GM23338 (cell line): ENCODE results near the gene TBL1XR1. TPM values are rescaled to one million over a fixed set of nuclear protein-coding genes. Genes with fewer than 3 reads are reported as not detected.

Experiments
- ATAC-seq: fragments of 200-7000 bp; cut with Tn5 transposase; 3 replicates; pipeline ENCODE4 v1.9.1; 2020
- DNase-seq: peaks from one replicate; pipeline ENCODE4 v3.0.0-alpha.2; 2015; ENCODE audit warnings: low spot score
- H2AFZ ChIP-seq: fragments of 200-600 bp; sonication (generic); 2 replicates; pipeline ENCODE4 v1.8.0; 2016; ENCODE audit warnings: antibody characterized with exemption, mild to moderate bottlenecking, moderate library complexity
- H3F3A ChIP-seq: fragments of 200-600 bp; sonication (generic); replicated peaks from 2 replicates; pipeline ENCODE4 v1.8.0; 2017; ENCODE audit warnings: antibody characterized with exemption, mixed run types, low read depth
- H3K27ac ChIP-seq: fragments of 200-600 bp; sonication (generic); 2 replicates; pipeline ENCODE4 v1.6.1; 2016; ENCODE audit warnings: low read depth
- H3K27me3 ChIP-seq: fragments of 200-600 bp; sonication (generic); 2 replicates; pipeline ENCODE4 v1.8.0; 2016; ENCODE audit warnings: mild to moderate bottlenecking, mixed run types, moderate library complexity; ENCODE audit not compliant: insufficient read depth
- H3K36me3 ChIP-seq: fragments of 200-600 bp; sonication (generic); 2 replicates; pipeline ENCODE4 v1.8.0; 2016; ENCODE audit warnings: mild to moderate bottlenecking; ENCODE audit not compliant: insufficient read depth
- H3K4me1 ChIP-seq: fragments of 200-600 bp; sonication (generic); 2 replicates; pipeline ENCODE4 v1.8.0; 2016; ENCODE audit warnings: mild to moderate bottlenecking, moderate library complexity; ENCODE audit not compliant: insufficient read depth
- H3K4me2 ChIP-seq: fragments of 200-600 bp; sonication (generic); 2 replicates; pipeline ENCODE4 v1.7.1; 2017; ENCODE audit warnings: mixed run types
- H3K4me3 ChIP-seq: fragments of 200-600 bp; sonication (generic); 2 replicates; pipeline ENCODE4 v1.6.1; 2016; ENCODE audit warnings: mixed run types
- H3K79me2 ChIP-seq: fragments of 200-600 bp; sonication (generic); replicated peaks from 2 replicates; pipeline ENCODE4 v1.8.0; 2017; ENCODE audit warnings: mild to moderate bottlenecking; ENCODE audit not compliant: insufficient read depth
- H3K9me2 ChIP-seq: fragments of 200-600 bp; sonication (generic); 2 replicates; pipeline ENCODE4 v1.8.0; 2017; ENCODE audit not compliant: insufficient read depth
- H4K20me1 ChIP-seq: fragments of 200-600 bp; sonication (generic); replicated peaks from 2 replicates; pipeline ENCODE4 v1.8.0; 2017; ENCODE audit warnings: mild to moderate bottlenecking; ENCODE audit not compliant: insufficient read depth
- H3K27ac Mint-ChIP-seq: 2 replicates; pipeline ENCODE4 v1.8.0; 2020; ENCODE audit warnings: inconsistent platforms, mild to moderate bottlenecking, moderate library complexity, mixed read lengths
- H3K27me3 Mint-ChIP-seq: 3 replicates; pipeline ENCODE4 v1.8.0; 2022; ENCODE audit warnings: low read depth, mild to moderate bottlenecking, moderate library complexity, mixed read lengths, inconsistent platforms; ENCODE audit not compliant: insufficient read depth, poor library complexity
- H3K36me3 Mint-ChIP-seq: 3 replicates; pipeline ENCODE4 v1.8.0; 2021; ENCODE audit warnings: low read depth, mild to moderate bottlenecking, inconsistent platforms, moderate library complexity, mixed read lengths
- H3K4me1 Mint-ChIP-seq: 3 replicates; pipeline ENCODE4 v1.8.0; 2020; ENCODE audit warnings: mild to moderate bottlenecking, inconsistent platforms, mixed read lengths
- H3K4me3 Mint-ChIP-seq: 3 replicates; pipeline ENCODE4 v1.8.0; 2021; ENCODE audit warnings: moderate library complexity, mild to moderate bottlenecking, inconsistent platforms, mixed read lengths
- H3K9me3 Mint-ChIP-seq: 3 replicates; pipeline ENCODE4 v1.8.0; 2020; ENCODE audit warnings: moderate library complexity, mild to moderate bottlenecking, inconsistent platforms, mixed read lengths
- EZH2phosphoT487 ChIP-seq: fragments of 200-600 bp; sonication (generic); IDR thresholded peaks from one replicate; pipeline ENCODE4 v1.8.1; 2018; ENCODE audit warnings: antibody characterized with exemption; ENCODE audit not compliant: unreplicated experiment
- JUNB ChIP-seq: IDR thresholded peaks from one replicate; pipeline ENCODE4 v1.6.1; 2016; ENCODE audit warnings: antibody characterized with exemption; ENCODE audit not compliant: unreplicated experiment
- POLR2AphosphoS5 ChIP-seq: IDR thresholded peaks from 2 replicates; pipeline ENCODE4 v1.6.1; 2016; ENCODE audit warnings: antibody characterized with exemption, low read depth
- STAT1 ChIP-seq: IDR thresholded peaks from one replicate; pipeline ENCODE4 v1.6.1; 2016; ENCODE audit warnings: antibody characterized with exemption; ENCODE audit not compliant: unreplicated experiment
- ZNF114 ChIP-seq: fragments of 250-450 bp; sonication (Bioruptor Pico); IDR thresholded peaks from 2 replicates; pipeline ENCODE4 v1.5.0; 2020; ENCODE audit warnings: mild to moderate bottlenecking, moderate library complexity
- ZNF462 ChIP-seq: fragments of 250-450 bp; sonication (Bioruptor Pico); IDR thresholded peaks from 2 replicates; pipeline ENCODE4 v1.5.0; 2020; ENCODE audit warnings: mild to moderate bottlenecking, moderate library complexity
- polyA plus RNA-seq: library from polyadenylated mRNA; unstranded; fragments of >200 nt; fragmentation: Nextera tagmentation; extraction: Ambion mirVana; gene quantifications from 2 replicates; pipeline ENCODE4 v1.2.1, GENCODE V29; 2016
- total RNA-seq: library from RNA; depleted of rRNA; stranded (reverse); fragments of >200 nt; shearing (Covaris generic); gene quantifications from 2 replicates; pipeline ENCODE4 v1.2.3, GENCODE V29; 2014

The TBL1XR1 gene
- total and polyA plus RNA-seq, 2 experiments from 2014 or later = 49.6 to 122 TPM

- Histone ChIP-seq H4K20me1 (peaks cover 6% of the 10 kb centered on the region), H3K9me2 (no peaks in the 10 kb centered on the region), H2AFZ (no peak overlapping the region), H3K4me2 (peak overlapping the region; percentile 77), H3K4me1 (peaks cover 22% of the 10 kb centered on the region), H3K36me3 (no peaks in the 10 kb centered on the region), H3F3A (0 out of 2 replicates have a peak, but pooled peaks cover 6% of the 10 kb centered on the region), H3K79me2 (peaks cover 23% of the 10 kb centered on the region), H3K4me3 (peak overlapping the region; percentile 13; the same call in 1 of the 2 replicates), H3K27me3 (no peaks in the 10 kb centered on the region), H3K27ac (no peak overlapping the region)
- Mint-ChIP-seq H3K36me3 (peaks cover 15% of the 10 kb centered on the region; the same call in 2 of the 3 replicates), H3K4me1 (peaks cover 26% of the 10 kb centered on the region), H3K4me3 (peak overlapping the region; percentile 63; the same call in 2 of the 3 replicates), H3K9me3 (peaks cover 15% of the 10 kb centered on the region), H3K27me3 (peaks cover 17% of the 10 kb centered on the region), H3K27ac (no peak overlapping the region)
- TF ChIP-seq JUNB (no peak), EZH2phosphoT487 (no peak), STAT1 (no peak), ZNF114 (no peak)
- ATAC-seq (no peak), DNase-seq (no peak)
These were observed 2.0 kb upstream of the TBL1XR1 start for GRCh38 chr3:177199206-177199760.

GRCh38 chr3:177197727-177198460 lies 612 bp upstream of the TBL1XR1 start:
- H2AFZ ChIP-seq = no peak overlapping the region
- peak overlapping the region; percentile 63 for H3K4me3 Mint-ChIP-seq
- no peaks in the 10 kb centered on the region for H3K36me3 ChIP-seq
- peak overlapping the region; percentile 77 for H3K4me2 ChIP-seq
- H3K79me2 ChIP-seq = peaks cover 37% of the 10 kb centered on the region
- peak overlapping the region; percentile 51 for H3K4me3 ChIP-seq
- H3K27me3 Mint-ChIP-seq = peaks cover 19% of the 10 kb centered on the region
- H3F3A ChIP-seq = 0 out of 2 replicates have a peak, but pooled peaks cover 6% of the 10 kb centered on the region
- peak overlapping the region; percentile 92 for H3K27ac ChIP-seq
- no peaks in the 10 kb centered on the region for H3K9me2 ChIP-seq
- peaks cover 37% of the 10 kb centered on the region for H3K4me1 Mint-ChIP-seq
- H4K20me1 ChIP-seq = peaks cover 19% of the 10 kb centered on the region
- H3K27ac Mint-ChIP-seq = 0 out of 2 replicates have a peak overlapping the region, but pooled peaks have one; percentile 36
- H3K9me3 Mint-ChIP-seq = peaks cover 3% of the 10 kb centered on the region; the same call in 1 of the 3 replicates
- H3K4me1 ChIP-seq = peaks cover 34% of the 10 kb centered on the region
- peak; percentile 82 for DNase-seq
- TF ChIP-seq ZNF462 (CRISPR knock-in tag) (no peak), POLR2AphosphoS5 (peak; percentile 16; the same call in 1 of the 2 replicates)
- peak; percentile 69 for ATAC-seq
- H3K36me3 Mint-ChIP-seq = peaks cover 16% of the 10 kb centered on the region
- no peaks in the 10 kb centered on the region for H3K27me3 ChIP-seq
